HepG2 (cell line): ENCODE results near the gene TTC28. TPM values are rescaled to one million over a fixed set of nuclear protein-coding genes. Genes with fewer than 3 reads are reported as not detected.

Experiments used
- ATAC-seq: fragments of 200-7000 bp; cut with Tn5 transposase; 3 replicates; pipeline ENCODE4 v1.9.1; 2020; ENCODE audit warnings: mild to moderate bottlenecking, moderate library complexity
- BruUV-seq: library from RNA; stranded (reverse); fragments of 400-500 nt; replicated peaks from 2 replicates; lab custom pipeline; 2021; lab: Mats Ljungman, UMichigan
- CTCF ChIA-PET: fragments of 300-600 bp; formaldehyde crosslinking; extraction: SDS; loops from one replicate; lab custom pipeline; 2021; ENCODE audit warnings: low total read pairs, inconsistent platforms, low intra/inter-chr PET ratio; lab: Yijun Ruan, JAX
- POLR2A ChIA-PET: fragments of 350-600 bp; sonication (Branson Sonifier 250); formaldehyde crosslinking; loops from one replicate; lab custom pipeline; 2020; ENCODE audit warnings: antibody characterized with exemption, inconsistent platforms; lab: Yijun Ruan, JAX
- DNase-seq: peaks from one replicate; pipeline ENCODE4 v3.0.0-alpha.2; 2015; ENCODE audit warnings: low spot score
- FAIRE-seq: peaks from 3 replicates; lab custom pipeline; 2011; peaks lifted over from hg19 to GRCh38; lab: Jason Lieb, UNC
- H2AFZ ChIP-seq: one replicate; pipeline ENCODE4 v1.6.1; 2011; ENCODE audit warnings: low read length, inconsistent platforms
- H3K27ac ChIP-seq: fragments of 300-600 bp; 3 replicates; pipeline ENCODE4 v1.8.0; 2011; ENCODE audit warnings: mixed run types, mild to moderate bottlenecking, mixed read lengths, low read length, inconsistent platforms; ENCODE audit not compliant: insufficient read depth; ENCODE audit errors: extremely low read length
- H3K27me3 ChIP-seq, 2 experiments: fragments of 200-600 bp in 1 of 2; 2 replicates in 1 of 2; 3 replicates in 1 of 2; pipeline versions ENCODE4 v1.6.0 to v1.8.0; 2011; ENCODE audit warnings: low read length in 2 of 2, mild to moderate bottlenecking in 2 of 2, moderate library complexity in 2 of 2, inconsistent platforms in 1 of 2; ENCODE audit not compliant: insufficient read depth in 2 of 2, control insufficient read depth in 1 of 2
- H3K36me3 ChIP-seq, 2 experiments: fragments of 200-600 bp in 1 of 2; replicated peaks in 1 of 2; 2 replicates in 1 of 2; 3 replicates in 1 of 2; pipeline versions ENCODE4 v1.5.1 to v1.8.0; 2011; ENCODE audit warnings: low read length in 2 of 2, inconsistent platforms in 1 of 2; ENCODE audit not compliant: insufficient read depth in 2 of 2, control insufficient read depth in 1 of 2
- H3K4me1 ChIP-seq: 2 replicates; pipeline ENCODE4 v1.5.1; 2012; ENCODE audit warnings: low read length, inconsistent platforms; ENCODE audit not compliant: insufficient read depth
- H3K4me2 ChIP-seq: 2 replicates; pipeline ENCODE4 v1.6.0; 2011; ENCODE audit warnings: low read depth, low read length, inconsistent platforms
- H3K4me3 ChIP-seq, 3 experiments: fragments of 200-600 bp in 1 of 3; sonication (generic), shearing (Covaris generic) in 1 of 3; replicated peaks in 1 of 3; 2 replicates each; pipeline ENCODE4 v1.5.1; 2011 to 2016; ENCODE audit warnings: low read length in 3 of 3, inconsistent platforms in 2 of 3, low read depth in 2 of 3, mild to moderate bottlenecking in 2 of 3, control low read depth in 1 of 3, mixed read lengths in 1 of 3; ENCODE audit not compliant: insufficient read depth in 1 of 3
- H3K79me2 ChIP-seq: one replicate; pipeline ENCODE4 v1.6.1; 2011; ENCODE audit warnings: low read length, inconsistent platforms; ENCODE audit not compliant: insufficient read depth
- H3K9ac ChIP-seq: 2 replicates; pipeline ENCODE4 v1.6.0; 2011; ENCODE audit warnings: mild to moderate bottlenecking, low read depth, low read length, inconsistent platforms; ENCODE audit not compliant: insufficient read depth
- H3K9me3 ChIP-seq: 2 replicates; pipeline ENCODE4 v1.5.1; 2012; ENCODE audit warnings: mild to moderate bottlenecking, low read length
- H4K20me1 ChIP-seq: 2 replicates; pipeline ENCODE4 v1.6.0; 2011; ENCODE audit warnings: inconsistent platforms, mild to moderate bottlenecking, low read length, moderate library complexity; ENCODE audit not compliant: insufficient read depth
- ARID5B ChIP-seq: IDR thresholded peaks from 2 replicates; pipeline ENCODE4 v1.4.0; 2020; ENCODE audit warnings: mild to moderate bottlenecking, missing genetic modification reagents
- GATAD2A ChIP-seq: IDR thresholded peaks from 2 replicates; pipeline ENCODE4 v1.6.1; 2016
- LRRFIP1 ChIP-seq: sonication (generic); formaldehyde crosslinking; conservative IDR thresholded peaks from 2 replicates; pipeline ENCODE4 v1.4.0; 2020; ENCODE audit warnings: missing genetic modification reagents
- MXD4 ChIP-seq: IDR thresholded peaks from 2 replicates; pipeline ENCODE4 v1.6.1; 2016; ENCODE audit warnings: mild to moderate bottlenecking, missing biosample characterization, missing genetic modification reagents
- PRPF4 ChIP-seq: fragments of 200-400 bp; formaldehyde crosslinking; IDR thresholded peaks from 2 replicates; pipeline ENCODE4 v1.6.1; 2016; ENCODE audit warnings: low read length, low read depth; ENCODE audit not compliant: poor library complexity, severe bottlenecking
- RORA ChIP-seq: sonication (generic); formaldehyde crosslinking; IDR thresholded peaks from 2 replicates; pipeline ENCODE4 v1.5.0; 2020; ENCODE audit warnings: mild to moderate bottlenecking, missing genetic modification reagents, moderate library complexity
- SP140L ChIP-seq: sonication (generic); formaldehyde crosslinking; IDR thresholded peaks from 2 replicates; pipeline ENCODE4 v1.4.0; 2020; ENCODE audit warnings: missing genetic modification reagents, borderline replicate concordance
- SRSF1 ChIP-seq: fragments of 200-400 bp; formaldehyde crosslinking; optimal IDR thresholded peaks from 2 replicates; pipeline ENCODE3; 2017; ENCODE audit warnings: mild to moderate bottlenecking, low read depth, low read length, moderate library complexity
- ZNF225 ChIP-seq: sonication (generic); formaldehyde crosslinking; IDR thresholded peaks from 2 replicates; pipeline ENCODE4 v1.4.0; 2020; ENCODE audit warnings: mild to moderate bottlenecking, missing genetic modification reagents
- ZNF570 ChIP-seq: sonication (generic); formaldehyde crosslinking; IDR thresholded peaks from 2 replicates; pipeline ENCODE4 v1.4.0; 2020; ENCODE audit warnings: mild to moderate bottlenecking, missing genetic modification reagents, borderline replicate concordance
- WGBS: methylation state at CpG from one replicate; pipeline ENCODE4 v1.1.6; 2017; ENCODE audit warnings: low lambda C conversion rate; 5-methylcytosine and 5-hydroxymethylcytosine counted together
- in situ Hi-C: cut with HindIII; loops from 2 replicates; pipeline ENCODE4 v1.10.0; 2017; ENCODE audit warnings: low pct_unique_long_range_greater_than_20kb; ENCODE audit not compliant: extremely low pct_ligation_motif_present
- intact Hi-C: fragments of 100-400 bp; cut with micrococcal nuclease; formaldehyde crosslinking; loops from one replicate; pipeline ENCODE4 v1.10.0; 2022; ENCODE audit not compliant: unreplicated experiment
- polyA plus RNA-seq, 8 experiments: library from polyadenylated mRNA; depleted of rRNA in 3 of 8; stranded (reverse) in 7 of 8; unstranded in 1 of 8; fragments of >200 nt; fragmentation: Illumina TruSeq in 4 of 8; extraction: Trizol in 4 of 8; gene quantifications; 2 replicates each; pipeline versions ENCODE4 v1.2.1 to v1.2.3, GENCODE V29; 2011 to 2016; ENCODE audit warnings: low read depth in 4 of 8, missing spikeins in 1 of 8, mixed read lengths in 1 of 8; ENCODE audit not compliant: insufficient read depth in 1 of 8
- total RNA-seq, 5 experiments: library from RNA; depleted of rRNA; stranded (reverse); fragments of >200 nt; fragmentation: Illumina TruSeq; extraction: Trizol; gene quantifications; 2 replicates each; pipeline ENCODE4 v1.2.3, GENCODE V29; 2016; ENCODE audit warnings: low read depth in 1 of 5
- TF ChIP-seq, protein P1 (sequence below): sonication (generic); formaldehyde crosslinking; IDR thresholded peaks from 2 replicates; pipeline ENCODE4 v1.5.0; 2020; ENCODE audit warnings: mild to moderate bottlenecking, missing genetic modification reagents
- TF ChIP-seq, protein P2 (sequence below): sonication (generic); formaldehyde crosslinking; IDR thresholded peaks from 2 replicates; pipeline ENCODE4 v1.5.1; 2020; ENCODE audit warnings: missing genetic modification reagents, mild to moderate bottlenecking, borderline replicate concordance

The TTC28 gene
- total and polyA plus RNA-seq, 2 of the 13 experiments (the other 11 are each of a cell fraction or from before 2014, with no cell fraction given) = 4.2 to 13.1 TPM

DNA sequence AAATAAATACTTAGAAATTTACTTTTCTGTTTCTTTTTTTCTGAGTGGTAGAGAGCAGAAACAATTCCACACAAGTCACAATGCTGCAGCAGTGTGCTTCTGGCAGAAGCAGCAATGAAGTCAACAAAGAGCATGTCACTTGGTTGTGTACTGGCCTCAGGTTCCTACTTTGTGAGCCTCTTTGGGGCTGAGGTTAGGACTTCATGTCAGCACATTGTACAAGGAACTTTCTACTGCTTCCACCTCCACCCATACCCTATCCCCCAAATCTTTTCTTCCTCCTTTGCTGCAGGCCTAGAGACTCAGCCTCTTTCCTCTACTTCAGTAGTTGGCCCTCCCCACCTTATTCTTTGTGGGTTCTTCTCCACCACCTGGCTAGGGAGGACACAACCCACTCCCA is 507.9 kb downstream of the TTC28 start (continued):
- TF ChIP-seq, protein P1, sequence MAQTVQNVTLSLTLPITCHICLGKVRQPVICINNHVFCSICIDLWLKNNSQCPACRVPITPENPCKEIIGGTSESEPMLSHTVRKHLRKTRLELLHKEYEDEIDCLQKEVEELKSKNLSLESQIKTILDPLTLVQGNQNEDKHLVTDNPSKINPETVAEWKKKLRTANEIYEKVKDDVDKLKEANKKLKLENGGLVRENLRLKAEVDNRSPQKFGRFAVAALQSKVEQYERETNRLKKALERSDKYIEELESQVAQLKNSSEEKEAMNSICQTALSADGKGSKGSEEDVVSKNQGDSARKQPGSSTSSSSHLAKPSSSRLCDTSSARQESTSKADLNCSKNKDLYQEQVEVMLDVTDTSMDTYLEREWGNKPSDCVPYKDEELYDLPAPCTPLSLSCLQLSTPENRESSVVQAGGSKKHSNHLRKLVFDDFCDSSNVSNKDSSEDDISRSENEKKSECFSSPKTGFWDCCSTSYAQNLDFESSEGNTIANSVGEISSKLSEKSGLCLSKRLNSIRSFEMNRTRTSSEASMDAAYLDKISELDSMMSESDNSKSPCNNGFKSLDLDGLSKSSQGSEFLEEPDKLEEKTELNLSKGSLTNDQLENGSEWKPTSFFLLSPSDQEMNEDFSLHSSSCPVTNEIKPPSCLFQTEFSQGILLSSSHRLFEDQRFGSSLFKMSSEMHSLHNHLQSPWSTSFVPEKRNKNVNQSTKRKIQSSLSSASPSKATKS (CRISPR knock-in tag) = no peak
- no peak for TF ChIP-seq ZNF225 (CRISPR knock-in tag)
- no peak for TF ChIP-seq LRRFIP1 (CRISPR knock-in tag)
- TF ChIP-seq SRSF1 = no peak
- no peak for TF ChIP-seq PRPF4

GRCh38 chr22:28171115-28171514 is 508.5 kb downstream of the TTC28 start:
- Histone ChIP-seq H4K20me1 (no peaks in the 10 kb centered on the region), H3K4me1 (no peaks in the 10 kb centered on the region), H3K36me3 (no peaks in the 10 kb centered on the region), H3K4me2 (no peak overlapping the region), H3K27me3 (no peaks in the 10 kb centered on the region), H3K9ac (no peak overlapping the region), H3K27ac (no peak overlapping the region), H3K4me3 (no peak overlapping the region), H3K9me3 (no peaks in the 10 kb centered on the region), H3K79me2 (no peaks in the 10 kb centered on the region), H2AFZ (no peak overlapping the region)
- no peak for FAIRE-seq
- intact Hi-C loops (no loop called here), in situ Hi-C loops (no loop called here)
- ChIA-PET POLR2A (no interaction called here), CTCF (no interaction called here)
- ATAC-seq = no peak
- no peak for DNase-seq
- 100% methylated on average over 2 of the region's 2 CpGs for WGBS
- no TSS peak for BruUV-seq
- no peak for TF ChIP-seq SP140L
- TF ChIP-seq GATAD2A = no peak
- TF ChIP-seq ARID5B = no peak
- no peak for TF ChIP-seq MXD4
- no peak for TF ChIP-seq RORA (CRISPR knock-in tag)
- TF ChIP-seq ZNF570 (CRISPR knock-in tag) = no peak
- TF ChIP-seq, protein P2, sequence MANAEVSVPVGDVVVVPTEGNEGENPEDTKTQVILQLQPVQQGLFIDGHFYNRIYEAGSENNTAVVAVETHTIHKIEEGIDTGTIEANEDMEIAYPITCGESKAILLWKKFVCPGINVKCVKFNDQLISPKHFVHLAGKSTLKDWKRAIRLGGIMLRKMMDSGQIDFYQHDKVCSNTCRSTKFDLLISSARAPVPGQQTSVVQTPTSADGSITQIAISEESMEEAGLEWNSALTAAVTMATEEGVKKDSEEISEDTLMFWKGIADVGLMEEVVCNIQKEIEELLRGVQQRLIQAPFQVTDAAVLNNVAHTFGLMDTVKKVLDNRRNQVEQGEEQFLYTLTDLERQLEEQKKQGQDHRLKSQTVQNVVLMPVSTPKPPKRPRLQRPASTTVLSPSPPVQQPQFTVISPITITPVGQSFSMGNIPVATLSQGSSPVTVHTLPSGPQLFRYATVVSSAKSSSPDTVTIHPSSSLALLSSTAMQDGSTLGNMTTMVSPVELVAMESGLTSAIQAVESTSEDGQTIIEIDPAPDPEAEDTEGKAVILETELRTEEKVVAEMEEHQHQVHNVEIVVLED = no peak
